Epithelial cell of prostate (primary cell): ENCODE results near the gene ADAP1.
"Not testable (repeated sequence)": the region's sequence is repeated elsewhere in the genome, so short reads cannot be mapped to it uniquely, and the experiment has no call there.

Experiments
- DNase-seq: peaks from one replicate; pipeline ENCODE4 v3.0.0-alpha.2; 2011; ENCODE audit warnings: low read depth, low spot score
- H3K27ac ChIP-seq: fragments of 450-650 bp; 2 replicates; pipeline ENCODE4 v1.5.1; 2017; ENCODE audit warnings: mild to moderate bottlenecking

Gene ADAP1

GRCh38 chr7:926061-927030 lies 28.1 kb downstream of the ADAP1 start:
- no peak for DNase-seq
- H3K27ac ChIP-seq: no peak overlapping the region

GRCh38 chr7:925601-926000 lies 28.9 kb downstream of the ADAP1 start:
- DNase-seq: no peak
- no peak overlapping the region for H3K27ac ChIP-seq

GRCh38 chr7:924541-925231 lies 29.8 kb downstream of the ADAP1 start:
- no peak overlapping the region for H3K27ac ChIP-seq
- no peak for DNase-seq

GRCh38 chr7:924042-924441 lies 30.4 kb downstream of the ADAP1 start:
- not testable (repeated sequence) for H3K27ac ChIP-seq, DNase-seq

- no peak for DNase-seq
- H3K27ac ChIP-seq: no peak overlapping the region
Measured at GRCh38 chr7:923108-924041, 31.1 kb downstream of the ADAP1 start.

- H3K27ac ChIP-seq: no peak overlapping the region
- no peak for DNase-seq
Measured at GRCh38 chr7:922334-923107, 32.0 kb downstream of the ADAP1 start.

- DNase-seq: no peak
- H3K27ac ChIP-seq: no peak overlapping the region
Measured at GRCh38 chr7:921581-922333, 32.7 kb downstream of the ADAP1 start.

- H3K27ac ChIP-seq: no peak overlapping the region
- DNase-seq: no peak
Measured at GRCh38 chr7:921071-921461, 33.4 kb downstream of the ADAP1 start.

GRCh38 chr7:920351-921070 lies 34.0 kb downstream of the ADAP1 start:
- DNase-seq: no peak
- no peak overlapping the region for H3K27ac ChIP-seq

- DNase-seq: no peak
- no peak overlapping the region for H3K27ac ChIP-seq
Measured at GRCh38 chr7:919924-920341, 34.5 kb downstream of the ADAP1 start.

- no peak for DNase-seq
- H3K27ac ChIP-seq: no peak overlapping the region
Measured at GRCh38 chr7:919114-919442, 35.4 kb downstream of the ADAP1 start.

GRCh38 chr7:918441-919113 lies 35.9 kb downstream of the ADAP1 start:
- DNase-seq: no peak
- no peak overlapping the region for H3K27ac ChIP-seq

GRCh38 chr7:918118-918425 lies 36.4 kb downstream of the ADAP1 start:
- no peak overlapping the region for H3K27ac ChIP-seq
- DNase-seq: no peak

- DNase-seq: no peak
Measured at GRCh38 chr7:917255-918117, 37.0 kb downstream of the ADAP1 start.

GRCh38 chr7:916291-916941 lies 38.1 kb downstream of the ADAP1 start:
- DNase-seq: no peak
- H3K27ac ChIP-seq: no peak overlapping the region

More at GRCh38 chr7:917255-918117, 37.0 kb downstream of the ADAP1 start:
- H3K27ac ChIP-seq: no peak overlapping the region
